Measurements from ENCODE around the gene CITED4.
"Not testable (repeated sequence)": the region's sequence is repeated elsewhere in the genome, so short reads cannot be mapped to it uniquely, and the experiment has no call there.

CITED4 gene

DNA sequence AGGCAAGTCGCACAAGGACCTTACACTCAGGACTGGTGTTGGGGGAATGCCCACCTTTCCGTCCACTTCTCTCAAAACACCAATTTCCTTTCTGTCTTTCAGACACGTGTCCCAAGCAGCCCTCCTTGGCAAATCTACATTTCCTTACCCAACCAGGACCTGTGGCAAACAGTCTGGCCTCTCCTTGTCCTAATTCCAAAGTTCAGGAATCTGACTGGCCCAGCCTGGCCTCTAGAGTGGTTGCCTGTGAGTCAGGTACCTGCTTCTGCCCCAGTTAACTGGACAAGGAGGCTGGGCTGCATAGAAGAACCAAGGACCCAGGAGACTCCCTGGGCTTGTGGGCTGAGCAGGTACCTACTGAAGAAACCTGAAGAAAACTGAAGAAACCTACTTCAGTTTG is 34.3 kb upstream of the CITED4 start:
- H3K4me3 ChIP-seq (ENCODE audit: low read depth, low read length): no peak overlapping the region
- DNase-seq (ENCODE audit: low read depth, low spot score): no peak
- TF ChIP-seq, protein P1, sequence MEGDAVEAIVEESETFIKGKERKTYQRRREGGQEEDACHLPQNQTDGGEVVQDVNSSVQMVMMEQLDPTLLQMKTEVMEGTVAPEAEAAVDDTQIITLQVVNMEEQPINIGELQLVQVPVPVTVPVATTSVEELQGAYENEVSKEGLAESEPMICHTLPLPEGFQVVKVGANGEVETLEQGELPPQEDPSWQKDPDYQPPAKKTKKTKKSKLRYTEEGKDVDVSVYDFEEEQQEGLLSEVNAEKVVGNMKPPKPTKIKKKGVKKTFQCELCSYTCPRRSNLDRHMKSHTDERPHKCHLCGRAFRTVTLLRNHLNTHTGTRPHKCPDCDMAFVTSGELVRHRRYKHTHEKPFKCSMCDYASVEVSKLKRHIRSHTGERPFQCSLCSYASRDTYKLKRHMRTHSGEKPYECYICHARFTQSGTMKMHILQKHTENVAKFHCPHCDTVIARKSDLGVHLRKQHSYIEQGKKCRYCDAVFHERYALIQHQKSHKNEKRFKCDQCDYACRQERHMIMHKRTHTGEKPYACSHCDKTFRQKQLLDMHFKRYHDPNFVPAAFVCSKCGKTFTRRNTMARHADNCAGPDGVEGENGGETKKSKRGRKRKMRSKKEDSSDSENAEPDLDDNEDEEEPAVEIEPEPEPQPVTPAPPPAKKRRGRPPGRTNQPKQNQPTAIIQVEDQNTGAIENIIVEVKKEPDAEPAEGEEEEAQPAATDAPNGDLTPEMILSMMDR (IDR thresholded peaks at IDR 0.05; ENCODE audit: low read depth, low read length): no peak
- in situ Hi-C loops (cut with HindIII; ENCODE audit: low sequenced_read_pairs): no loop called here

DNA sequence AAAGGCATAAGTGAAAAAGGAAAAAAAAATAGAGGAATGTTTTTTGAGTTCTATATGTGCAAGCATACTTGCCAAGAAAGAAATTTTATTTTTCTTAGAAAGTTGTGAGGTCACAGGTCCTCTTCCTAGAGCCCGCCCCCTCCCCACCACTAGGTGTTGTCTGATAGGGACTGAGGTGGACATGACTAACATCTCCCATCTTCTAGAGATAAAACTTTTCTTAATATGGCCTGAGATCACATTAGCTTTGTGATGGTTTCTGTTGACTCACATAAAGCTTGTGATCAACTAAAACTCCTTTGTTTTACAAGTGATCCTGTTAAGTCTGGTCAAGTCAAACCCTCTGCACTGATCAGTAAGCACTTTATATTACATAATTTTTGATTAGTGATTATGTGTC is 33.4 kb upstream of the CITED4 start:
- DNase-seq (ENCODE audit: low read depth, low spot score): no peak
- in situ Hi-C loops (cut with HindIII; ENCODE audit: low sequenced_read_pairs): no loop called here
- H3K4me3 ChIP-seq (ENCODE audit: low read depth, low read length): no peak overlapping the region
- TF ChIP-seq, protein P1 (IDR thresholded peaks at IDR 0.05; ENCODE audit: low read depth, low read length): no peak

DNA sequence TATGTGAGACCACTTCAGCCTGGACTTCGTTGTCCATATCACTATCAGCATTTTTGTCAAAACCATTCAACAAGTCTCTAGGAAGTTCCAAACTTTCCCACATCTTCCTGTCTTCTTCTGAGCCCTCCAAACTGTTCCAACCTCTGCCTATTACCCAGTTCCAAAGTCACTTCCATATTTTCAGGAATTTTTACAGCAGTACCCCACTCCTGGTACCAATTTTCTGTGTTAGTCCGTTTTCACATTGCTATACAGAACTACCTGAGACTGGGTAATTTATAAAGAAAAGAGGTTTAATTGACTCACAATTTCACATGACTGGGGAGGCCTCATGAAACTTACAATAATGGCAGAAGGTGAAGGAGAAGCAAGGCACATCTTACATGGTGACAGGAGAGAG is 32.7 kb upstream of the CITED4 start:
- H3K4me3 ChIP-seq (ENCODE audit: low read depth, low read length); DNase-seq (ENCODE audit: low read depth, low spot score); in situ Hi-C loops (cut with HindIII; ENCODE audit: low sequenced_read_pairs): not testable (repeated sequence)

DNA sequence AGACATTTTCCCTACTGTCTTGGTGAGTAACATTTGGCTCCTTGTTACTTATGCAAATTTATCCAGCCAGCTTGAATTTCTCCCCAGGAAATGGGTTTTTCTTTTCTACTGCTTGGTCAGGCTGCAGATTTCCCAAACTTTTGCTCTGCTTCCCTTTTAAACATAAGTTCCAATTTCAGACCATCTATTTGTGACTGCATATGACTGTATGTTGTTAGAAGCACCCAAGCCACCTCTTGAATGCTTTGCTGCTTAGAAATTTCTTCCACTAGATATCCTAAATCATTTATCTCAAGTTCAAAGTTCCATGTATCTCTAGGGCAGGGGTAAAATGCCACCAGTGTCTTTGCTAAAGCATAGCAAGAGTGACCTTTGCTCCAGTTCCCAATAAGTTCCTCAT is 32.3 kb upstream of the CITED4 start:
- TF ChIP-seq, protein P1 (IDR thresholded peaks at IDR 0.05; ENCODE audit: low read depth, low read length): no peak
- in situ Hi-C loops (cut with HindIII; ENCODE audit: low sequenced_read_pairs): no loop called here
- no peak overlapping the region for H3K4me3 ChIP-seq (ENCODE audit: low read depth, low read length)
- DNase-seq (ENCODE audit: low read depth, low spot score): no peak

DNA sequence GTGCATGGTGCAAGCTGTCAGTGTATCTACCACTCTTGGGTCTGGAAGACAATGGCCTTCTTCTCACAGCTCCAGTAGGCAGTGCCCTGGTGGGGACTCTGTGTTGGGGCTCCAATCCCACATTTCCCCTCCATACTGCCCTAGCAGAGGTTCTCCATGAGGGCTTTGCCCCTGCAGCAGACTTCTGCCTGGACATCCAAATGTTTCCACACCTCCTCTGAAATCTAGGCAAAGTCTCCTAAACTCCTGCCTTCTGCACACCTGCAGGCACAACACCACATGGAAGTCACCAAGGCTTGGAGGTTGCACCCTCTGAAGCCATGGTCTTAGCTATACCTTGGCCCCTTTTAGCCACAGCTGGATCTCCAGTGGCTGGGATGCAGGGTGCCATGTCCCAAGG is 31.8 kb upstream of the CITED4 start:
- in situ Hi-C loops (cut with HindIII; ENCODE audit: low sequenced_read_pairs): no loop called here
- TF ChIP-seq, protein P1 (IDR thresholded peaks at IDR 0.05; ENCODE audit: low read depth, low read length): no peak
- no peak for DNase-seq (ENCODE audit: low read depth, low spot score)

DNA sequence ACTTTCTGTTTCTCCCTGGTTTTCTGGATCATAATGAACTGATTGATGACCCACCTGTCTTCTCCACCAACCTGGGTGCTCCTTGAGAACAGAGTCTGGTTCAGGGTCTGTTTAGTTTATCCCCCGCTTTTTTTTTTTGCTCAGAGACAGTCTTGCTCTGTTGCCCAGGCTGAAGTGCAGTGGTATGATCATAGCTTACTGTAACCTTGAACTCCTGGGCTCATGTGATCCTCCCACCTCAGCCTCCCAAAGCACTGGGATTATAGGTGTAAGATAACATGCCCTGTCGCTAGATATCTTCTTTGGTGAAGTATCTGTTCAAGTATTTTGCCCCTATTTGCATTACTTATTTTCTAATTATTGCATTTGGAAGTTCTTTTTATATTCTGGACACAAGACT is 30.2 kb upstream of the CITED4 start:
- in situ Hi-C loops (cut with HindIII; ENCODE audit: low sequenced_read_pairs): no loop called here
- DNase-seq (ENCODE audit: low read depth, low spot score): no peak
- TF ChIP-seq, protein P1 (IDR thresholded peaks at IDR 0.05; ENCODE audit: low read depth, low read length): no peak
- H3K4me3 ChIP-seq (ENCODE audit: low read depth, low read length): no peak overlapping the region

More for the DNA sequence above, 31.8 kb upstream of the CITED4 start:
- no peak overlapping the region for H3K4me3 ChIP-seq (ENCODE audit: low read depth, low read length)

DNA sequence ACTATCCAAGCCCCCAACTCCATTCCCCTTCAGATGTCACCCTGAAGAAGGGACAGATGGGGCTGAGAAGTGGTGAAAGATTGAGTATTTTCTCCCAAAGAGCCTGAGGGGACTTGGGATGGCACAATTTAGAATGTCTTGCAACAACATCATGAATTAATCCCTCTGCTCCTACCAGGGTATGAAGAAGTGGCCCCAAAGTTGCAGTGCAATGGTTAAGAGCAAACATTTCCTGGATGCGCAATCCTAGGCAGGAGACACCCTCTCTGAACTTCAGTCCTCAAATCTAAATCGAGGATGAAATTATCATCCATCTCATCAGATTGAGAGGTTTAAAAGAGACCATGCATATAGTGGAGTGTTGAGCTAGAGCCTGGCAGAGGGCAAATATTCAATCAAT is 28.6 kb upstream of the CITED4 start:
- H3K4me3 ChIP-seq (ENCODE audit: low read depth, low read length): no peak overlapping the region
- in situ Hi-C loops (cut with HindIII; ENCODE audit: low sequenced_read_pairs): no loop called here
- TF ChIP-seq, protein P1 (IDR thresholded peaks at IDR 0.05; ENCODE audit: low read depth, low read length): no peak
- no peak for DNase-seq (ENCODE audit: low read depth, low spot score)
